ENCODE results near the gene GPHN. TPM values are rescaled to one million over a fixed set of nuclear protein-coding genes. Genes with fewer than 3 reads are reported as not detected.

The GPHN gene
- total RNA-seq, 1 donor from 2014 or later = 12.5 TPM

- TF ChIP-seq CTCF (IDR thresholded peaks at IDR 0.05) (no peak), POLR2AphosphoS5 (IDR thresholded peaks at IDR 0.05; ENCODE audit: insufficient read depth in 1 of 2, low read depth in 1 of 2) (no peak), POLR2A (IDR thresholded peaks at IDR 0.05) (no peak)
- Histone ChIP-seq H3K27ac (no peak overlapping the region), H3K4me3 (no peak overlapping the region), H3K4me1 (no peaks in the 10 kb centered on the region), H3K27me3 (no peaks in the 10 kb centered on the region), H3K36me3 (no peaks in the 10 kb centered on the region), H3K9me3 (no peaks in the 10 kb centered on the region)
- intact Hi-C loops (cut with DNase I) = no loop called here
- DNase-seq (ENCODE audit: extremely low spot score in 2 of 2) = no peak
Observed at GRCh38 chr14:66596241-66596985, 88.5 kb downstream of the GPHN start.

- intact Hi-C loops (cut with DNase I) = no loop called here
- H3K4me1 ChIP-seq = no peaks in the 10 kb centered on the region
- H3K27ac ChIP-seq = no peak overlapping the region
- no peaks in the 10 kb centered on the region for H3K36me3 ChIP-seq
- no peak overlapping the region for H3K4me3 ChIP-seq
- H3K9me3 ChIP-seq = no peaks in the 10 kb centered on the region
- no peak for TF ChIP-seq CTCF (IDR thresholded peaks at IDR 0.05)
- TF ChIP-seq POLR2A (IDR thresholded peaks at IDR 0.05) = no peak
- no peak for TF ChIP-seq POLR2AphosphoS5 (IDR thresholded peaks at IDR 0.05; ENCODE audit: insufficient read depth in 1 of 2, low read depth in 1 of 2)
- H3K27me3 ChIP-seq = no peaks in the 10 kb centered on the region
- DNase-seq (ENCODE audit: extremely low spot score in 2 of 2) = no peak
Observed at GRCh38 chr14:66600416-66600815, 92.5 kb downstream of the GPHN start.

GRCh38 chr14:66601932-66602578, 94.1 kb downstream of the GPHN start:
- TF ChIP-seq CTCF (IDR thresholded peaks at IDR 0.05) = no peak
- no peak for TF ChIP-seq POLR2A (IDR thresholded peaks at IDR 0.05)
- no peak for TF ChIP-seq POLR2AphosphoS5 (IDR thresholded peaks at IDR 0.05; ENCODE audit: insufficient read depth in 1 of 2, low read depth in 1 of 2)
- Histone ChIP-seq H3K27me3 (no peaks in the 10 kb centered on the region), H3K4me1 (no peaks in the 10 kb centered on the region), H3K36me3 (no peaks in the 10 kb centered on the region), H3K27ac (no peak overlapping the region), H3K4me3 (no peak overlapping the region), H3K9me3 (no peaks in the 10 kb centered on the region)
- intact Hi-C loops (cut with DNase I) = no loop called here
- DNase-seq (ENCODE audit: extremely low spot score in 2 of 2) = no peak

- Histone ChIP-seq H3K27me3 (no peaks in the 10 kb centered on the region), H3K27ac (no peak overlapping the region), H3K4me3 (no peak overlapping the region), H3K36me3 (no peaks in the 10 kb centered on the region), H3K4me1 (no peaks in the 10 kb centered on the region), H3K9me3 (no peaks in the 10 kb centered on the region)
- DNase-seq (ENCODE audit: extremely low spot score in 2 of 2) = no peak
- intact Hi-C loops (cut with DNase I) = no loop called here
- TF ChIP-seq CTCF (IDR thresholded peaks at IDR 0.05) (no peak), POLR2AphosphoS5 (IDR thresholded peaks at IDR 0.05; ENCODE audit: insufficient read depth in 1 of 2, low read depth in 1 of 2) (no peak), POLR2A (IDR thresholded peaks at IDR 0.05) (no peak)
Observed at GRCh38 chr14:66603945-66604344, 96.0 kb downstream of the GPHN start.

- H3K27ac ChIP-seq = no peak overlapping the region
- DNase-seq (ENCODE audit: extremely low spot score in 2 of 2) = no peak
- intact Hi-C loops (cut with DNase I) = no loop called here
Observed at GRCh38 chr14:66606826-66607225, 98.9 kb downstream of the GPHN start.

More at GRCh38 chr14:66606826-66607225, 98.9 kb downstream of the GPHN start:
- no peak for TF ChIP-seq POLR2AphosphoS5 (IDR thresholded peaks at IDR 0.05; ENCODE audit: insufficient read depth in 1 of 2, low read depth in 1 of 2)
- no peak for TF ChIP-seq CTCF (IDR thresholded peaks at IDR 0.05)
- no peaks in the 10 kb centered on the region for H3K4me1 ChIP-seq
- no peaks in the 10 kb centered on the region for H3K36me3 ChIP-seq
- H3K4me3 ChIP-seq = no peak overlapping the region
- no peaks in the 10 kb centered on the region for H3K9me3 ChIP-seq
- H3K27me3 ChIP-seq = no peaks in the 10 kb centered on the region
